Activated T-cell treated with anti-CD3 and anti-CD28 coated beads, Interleukin-2, amount 50 U/mL, for 24 hours (primary cell): ENCODE data around the gene ANO4.

Experiments used
- DNase-seq: peaks from one replicate; pipeline ENCODE4 v3.0.0-alpha.2; 2020
- H3K27ac Mint-ChIP-seq: 2 replicates; pipeline ENCODE4 v1.8.0; 2020; ENCODE audit warnings: mild to moderate bottlenecking, mixed read lengths
- H3K27me3 Mint-ChIP-seq: 2 replicates; pipeline ENCODE4 v1.8.0; 2020; ENCODE audit warnings: mixed read lengths
- H3K36me3 Mint-ChIP-seq: 2 replicates; pipeline ENCODE4 v1.8.0; 2020; ENCODE audit warnings: low read depth, mixed read lengths
- H3K4me1 Mint-ChIP-seq: 2 replicates; pipeline ENCODE4 v1.8.0; 2020; ENCODE audit warnings: low read depth, mixed read lengths
- H3K4me3 Mint-ChIP-seq: 2 replicates; pipeline ENCODE4 v1.8.0; 2020; ENCODE audit warnings: mild to moderate bottlenecking, moderate library complexity, mixed read lengths
- H3K9me3 Mint-ChIP-seq: 2 replicates; pipeline ENCODE4 v1.8.0; 2020; ENCODE audit warnings: mixed read lengths

Gene ANO4

GRCh38 chr12:100796621-100797020 is 2.0 kb downstream of the ANO4 start:
- DNase-seq: no peak
- no peaks in the 10 kb centered on the region for H3K4me1 Mint-ChIP-seq
- H3K36me3 Mint-ChIP-seq: no peaks in the 10 kb centered on the region
- peaks cover 16% of the 10 kb centered on the region for H3K27me3 Mint-ChIP-seq
- no peak overlapping the region for H3K27ac Mint-ChIP-seq
- H3K4me3 Mint-ChIP-seq: no peak overlapping the region
- no peaks in the 10 kb centered on the region for H3K9me3 Mint-ChIP-seq

GRCh38 chr12:100797246-100797645 is 2.7 kb downstream of the ANO4 start:
- Mint-ChIP-seq H3K4me3 (no peak overlapping the region), H3K27me3 (peaks cover 16% of the 10 kb centered on the region), H3K9me3 (no peaks in the 10 kb centered on the region), H3K36me3 (no peaks in the 10 kb centered on the region), H3K27ac (no peak overlapping the region), H3K4me1 (no peaks in the 10 kb centered on the region)
- DNase-seq: no peak

GRCh38 chr12:100797786-100798185 is 3.2 kb downstream of the ANO4 start:
- Mint-ChIP-seq H3K9me3 (no peaks in the 10 kb centered on the region), H3K27me3 (peaks cover 16% of the 10 kb centered on the region), H3K4me1 (no peaks in the 10 kb centered on the region), H3K4me3 (no peak overlapping the region), H3K36me3 (no peaks in the 10 kb centered on the region), H3K27ac (no peak overlapping the region)
- no peak for DNase-seq

- DNase-seq: no peak
- no peaks in the 10 kb centered on the region for H3K4me1 Mint-ChIP-seq
- no peaks in the 10 kb centered on the region for H3K9me3 Mint-ChIP-seq
- no peak overlapping the region for H3K27ac Mint-ChIP-seq
- H3K27me3 Mint-ChIP-seq: peaks cover 16% of the 10 kb centered on the region
- H3K36me3 Mint-ChIP-seq: no peaks in the 10 kb centered on the region
- no peak overlapping the region for H3K4me3 Mint-ChIP-seq
Observed at GRCh38 chr12:100798286-100799160, 3.9 kb downstream of the ANO4 start.

GRCh38 chr12:100799770-100800169 is 5.2 kb downstream of the ANO4 start:
- peaks cover 9% of the 10 kb centered on the region for H3K27me3 Mint-ChIP-seq
- H3K9me3 Mint-ChIP-seq: no peaks in the 10 kb centered on the region
- H3K36me3 Mint-ChIP-seq: no peaks in the 10 kb centered on the region
- no peaks in the 10 kb centered on the region for H3K4me1 Mint-ChIP-seq
- H3K27ac Mint-ChIP-seq: no peak overlapping the region
- DNase-seq: no peak
- H3K4me3 Mint-ChIP-seq: no peak overlapping the region

GRCh38 chr12:100800723-100801122 is 6.1 kb downstream of the ANO4 start:
- H3K36me3 Mint-ChIP-seq: no peaks in the 10 kb centered on the region
- no peak overlapping the region for H3K27ac Mint-ChIP-seq
- no peak for DNase-seq
- H3K4me1 Mint-ChIP-seq: no peaks in the 10 kb centered on the region
- H3K4me3 Mint-ChIP-seq: no peak overlapping the region
- H3K9me3 Mint-ChIP-seq: no peaks in the 10 kb centered on the region
- no peaks in the 10 kb centered on the region for H3K27me3 Mint-ChIP-seq

- Mint-ChIP-seq H3K27me3 (no peaks in the 10 kb centered on the region), H3K36me3 (no peaks in the 10 kb centered on the region), H3K4me1 (no peaks in the 10 kb centered on the region), H3K9me3 (no peaks in the 10 kb centered on the region), H3K4me3 (no peak overlapping the region), H3K27ac (no peak overlapping the region)
- DNase-seq: no peak
Observed at GRCh38 chr12:100801320-100801719, 6.7 kb downstream of the ANO4 start.

GRCh38 chr12:100808777-100809176 is 14.2 kb downstream of the ANO4 start:
- no peak overlapping the region for H3K4me3 Mint-ChIP-seq
- H3K27me3 Mint-ChIP-seq: no peaks in the 10 kb centered on the region
- H3K27ac Mint-ChIP-seq: no peak overlapping the region
- DNase-seq: no peak
- no peaks in the 10 kb centered on the region for H3K36me3 Mint-ChIP-seq
- peaks cover 2% of the 10 kb centered on the region for H3K9me3 Mint-ChIP-seq
- no peaks in the 10 kb centered on the region for H3K4me1 Mint-ChIP-seq

- no peak for DNase-seq
- Mint-ChIP-seq H3K36me3 (no peaks in the 10 kb centered on the region), H3K4me3 (no peak overlapping the region), H3K27me3 (no peaks in the 10 kb centered on the region), H3K9me3 (peaks cover 1% of the 10 kb centered on the region), H3K4me1 (no peaks in the 10 kb centered on the region), H3K27ac (no peak overlapping the region)
Observed at GRCh38 chr12:100820314-100820713, 25.7 kb downstream of the ANO4 start.

GRCh38 chr12:100823963-100824362 is 29.4 kb downstream of the ANO4 start:
- no peak for DNase-seq
- no peak overlapping the region for H3K27ac Mint-ChIP-seq
- H3K36me3 Mint-ChIP-seq: no peaks in the 10 kb centered on the region
- no peak overlapping the region for H3K4me3 Mint-ChIP-seq
- H3K27me3 Mint-ChIP-seq: no peaks in the 10 kb centered on the region
- no peaks in the 10 kb centered on the region for H3K4me1 Mint-ChIP-seq
- H3K9me3 Mint-ChIP-seq: peaks cover 1% of the 10 kb centered on the region

GRCh38 chr12:100824476-100824875 is 29.9 kb downstream of the ANO4 start:
- no peak for DNase-seq
- no peak overlapping the region for H3K27ac Mint-ChIP-seq
- no peaks in the 10 kb centered on the region for H3K36me3 Mint-ChIP-seq
- no peak overlapping the region for H3K4me3 Mint-ChIP-seq
- peaks cover 1% of the 10 kb centered on the region for H3K9me3 Mint-ChIP-seq
- no peaks in the 10 kb centered on the region for H3K27me3 Mint-ChIP-seq
- no peaks in the 10 kb centered on the region for H3K4me1 Mint-ChIP-seq

- DNase-seq: no peak
- H3K36me3 Mint-ChIP-seq: no peaks in the 10 kb centered on the region
- no peak overlapping the region for H3K27ac Mint-ChIP-seq
- no peaks in the 10 kb centered on the region for H3K27me3 Mint-ChIP-seq
- H3K4me1 Mint-ChIP-seq: no peaks in the 10 kb centered on the region
- H3K4me3 Mint-ChIP-seq: no peak overlapping the region
- peaks cover 1% of the 10 kb centered on the region for H3K9me3 Mint-ChIP-seq
Observed at GRCh38 chr12:100826323-100826722, 31.7 kb downstream of the ANO4 start.

- Mint-ChIP-seq H3K27ac (no peak overlapping the region), H3K27me3 (no peaks in the 10 kb centered on the region), H3K4me3 (no peak overlapping the region), H3K4me1 (no peaks in the 10 kb centered on the region), H3K36me3 (no peaks in the 10 kb centered on the region), H3K9me3 (peaks cover 1% of the 10 kb centered on the region)
- no peak for DNase-seq
Observed at GRCh38 chr12:100827901-100828520, 33.4 kb downstream of the ANO4 start.

GRCh38 chr12:100830003-100830795 is 35.6 kb downstream of the ANO4 start:
- no peaks in the 10 kb centered on the region for H3K4me1 Mint-ChIP-seq
- H3K9me3 Mint-ChIP-seq: peaks cover 4% of the 10 kb centered on the region
- H3K27me3 Mint-ChIP-seq: no peaks in the 10 kb centered on the region
- H3K4me3 Mint-ChIP-seq: no peak overlapping the region
- no peaks in the 10 kb centered on the region for H3K36me3 Mint-ChIP-seq
- no peak overlapping the region for H3K27ac Mint-ChIP-seq
- no peak for DNase-seq

GRCh38 chr12:100833282-100833681 is 38.7 kb downstream of the ANO4 start:
- Mint-ChIP-seq H3K36me3 (no peaks in the 10 kb centered on the region), H3K4me1 (no peaks in the 10 kb centered on the region), H3K27ac (no peak overlapping the region), H3K27me3 (no peaks in the 10 kb centered on the region), H3K9me3 (peaks cover 4% of the 10 kb centered on the region), H3K4me3 (no peak overlapping the region)
- no peak for DNase-seq
